ENCODE measurements around the gene BRF1.

DNA sequence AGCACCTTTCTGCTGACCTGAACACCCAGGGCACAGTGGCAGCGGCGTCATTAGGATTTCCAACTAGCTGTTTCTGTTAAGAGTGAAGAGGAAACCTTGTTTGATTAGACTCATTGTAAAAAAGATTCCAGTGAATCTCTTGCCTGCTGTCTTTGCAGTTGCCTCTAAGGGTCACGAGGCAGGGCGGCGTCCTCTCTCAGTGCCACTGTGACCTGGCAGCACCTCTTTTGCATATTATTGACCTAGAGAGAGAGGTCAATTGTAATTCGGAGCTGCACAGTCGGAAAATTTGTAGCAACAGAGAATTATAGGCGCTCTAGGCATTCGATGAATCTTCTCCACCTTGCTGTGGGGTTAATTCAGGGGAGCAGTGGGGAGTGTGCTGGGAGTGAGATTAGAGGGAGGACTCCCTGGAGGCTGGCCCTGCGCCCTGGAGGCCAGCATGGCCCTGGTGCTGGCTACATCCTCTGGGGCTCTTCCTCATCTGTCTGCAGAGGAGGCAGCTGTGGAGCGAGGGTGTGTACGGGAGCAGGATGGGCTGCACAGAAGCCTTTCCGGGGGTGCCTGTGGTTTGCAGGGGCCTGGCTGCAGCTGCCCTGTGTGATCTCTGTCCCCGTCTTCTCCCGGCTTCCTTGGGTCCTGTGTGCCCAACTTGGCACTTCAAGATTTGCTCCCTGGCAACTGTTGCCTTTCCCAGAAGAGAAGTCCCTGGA lies 28.0 kb upstream of the BRF1 start:
- TF ChIP-seq, protein P1, sequence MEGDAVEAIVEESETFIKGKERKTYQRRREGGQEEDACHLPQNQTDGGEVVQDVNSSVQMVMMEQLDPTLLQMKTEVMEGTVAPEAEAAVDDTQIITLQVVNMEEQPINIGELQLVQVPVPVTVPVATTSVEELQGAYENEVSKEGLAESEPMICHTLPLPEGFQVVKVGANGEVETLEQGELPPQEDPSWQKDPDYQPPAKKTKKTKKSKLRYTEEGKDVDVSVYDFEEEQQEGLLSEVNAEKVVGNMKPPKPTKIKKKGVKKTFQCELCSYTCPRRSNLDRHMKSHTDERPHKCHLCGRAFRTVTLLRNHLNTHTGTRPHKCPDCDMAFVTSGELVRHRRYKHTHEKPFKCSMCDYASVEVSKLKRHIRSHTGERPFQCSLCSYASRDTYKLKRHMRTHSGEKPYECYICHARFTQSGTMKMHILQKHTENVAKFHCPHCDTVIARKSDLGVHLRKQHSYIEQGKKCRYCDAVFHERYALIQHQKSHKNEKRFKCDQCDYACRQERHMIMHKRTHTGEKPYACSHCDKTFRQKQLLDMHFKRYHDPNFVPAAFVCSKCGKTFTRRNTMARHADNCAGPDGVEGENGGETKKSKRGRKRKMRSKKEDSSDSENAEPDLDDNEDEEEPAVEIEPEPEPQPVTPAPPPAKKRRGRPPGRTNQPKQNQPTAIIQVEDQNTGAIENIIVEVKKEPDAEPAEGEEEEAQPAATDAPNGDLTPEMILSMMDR (IDR thresholded peaks at IDR 0.05; ENCODE audit: low read depth, low read length, poor library complexity, severe bottlenecking) = no peak
- TF ChIP-seq EZH2phosphoT487 (IDR thresholded peaks at IDR 0.05; ENCODE audit: borderline replicate concordance, low read length) = no peak

Measured in DOHH2 (cell line).